HepG2 (cell line): ENCODE measurements around the gene ZMYND10. TPM values are rescaled to one million over a fixed set of nuclear protein-coding genes. Genes with fewer than 3 reads are reported as not detected.
A peak's percentile ranks its signal among the peaks of the same experiment; 100 is the strongest.

Source experiments
- DRAP1 ChIP-seq: IDR thresholded peaks from 2 replicates; pipeline ENCODE4 v1.6.1; 2016; ENCODE audit warnings: missing genetic modification reagents, missing compliant biosample characterization
- E2F5 ChIP-seq: sonication (generic); formaldehyde crosslinking; conservative IDR thresholded peaks from 2 replicates; pipeline ENCODE4 v1.4.0; 2020; ENCODE audit warnings: missing genetic modification reagents
- ETV6 ChIP-seq: sonication (generic); formaldehyde crosslinking; conservative IDR thresholded peaks from 2 replicates; pipeline ENCODE4 v1.4.0; 2020; ENCODE audit warnings: missing genetic modification reagents
- GMEB1 ChIP-seq: sonication (generic); formaldehyde crosslinking; IDR thresholded peaks from 2 replicates; pipeline ENCODE4 v1.5.1; 2020; ENCODE audit warnings: missing genetic modification reagents, mild to moderate bottlenecking, borderline replicate concordance
- NFIC ChIP-seq: IDR thresholded peaks from 2 replicates; pipeline ENCODE4 v1.6.1; 2012; ENCODE audit warnings: mild to moderate bottlenecking, low read length, inconsistent platforms
- NFYC ChIP-seq: IDR thresholded peaks from 2 replicates; pipeline ENCODE4 v1.6.1; 2016; ENCODE audit warnings: missing genetic modification reagents, missing compliant biosample characterization
- PHB2 ChIP-seq: fragments of 450-650 bp; IDR thresholded peaks from 2 replicates; pipeline ENCODE4 v1.6.1; 2018; ENCODE audit not compliant: partially characterized antibody
- PRDM15 ChIP-seq: sonication (generic); formaldehyde crosslinking; IDR thresholded peaks from 2 replicates; pipeline ENCODE4 v1.4.0; 2020; ENCODE audit warnings: missing genetic modification reagents
- SSRP1 ChIP-seq: IDR thresholded peaks from 2 replicates; pipeline ENCODE4 v1.6.1; 2016; ENCODE audit warnings: control low read depth
- SUZ12 ChIP-seq: fragments of 150-350 bp; IDR thresholded peaks from 2 replicates; pipeline ENCODE4 v1.6.1; 2014; ENCODE audit warnings: low read depth, low read length
- TFAP4 ChIP-seq: sonication (generic); IDR thresholded peaks from 2 replicates; pipeline ENCODE4 v1.6.1; 2016; ENCODE audit warnings: low read depth, borderline replicate concordance
- TMF1 ChIP-seq: sonication (generic); formaldehyde crosslinking; IDR thresholded peaks from 2 replicates; pipeline ENCODE4 v1.8.1; 2022; ENCODE audit warnings: low read depth, missing genetic modification reagents
- ZBTB26 ChIP-seq: IDR thresholded peaks from 2 replicates; pipeline ENCODE4 v1.6.1; 2016; ENCODE audit warnings: missing compliant biosample characterization, missing genetic modification reagents, borderline replicate concordance
- ZFY ChIP-seq: sonication (generic); formaldehyde crosslinking; IDR thresholded peaks from 2 replicates; pipeline ENCODE4 v1.4.0; 2020; ENCODE audit warnings: missing genetic modification reagents
- ZNF234 ChIP-seq: sonication (generic); formaldehyde crosslinking; conservative IDR thresholded peaks from 2 replicates; pipeline ENCODE4 v1.5.1; 2020; ENCODE audit warnings: mild to moderate bottlenecking, missing genetic modification reagents
- ZNF30 ChIP-seq: sonication (generic); formaldehyde crosslinking; IDR thresholded peaks from 2 replicates; pipeline ENCODE4 v1.5.0; 2020; ENCODE audit warnings: mild to moderate bottlenecking, missing genetic modification reagents
- ZNF33B ChIP-seq: sonication (generic); formaldehyde crosslinking; IDR thresholded peaks from 2 replicates; pipeline ENCODE4 v1.5.1; 2020; ENCODE audit warnings: mild to moderate bottlenecking, missing genetic modification reagents
- ZNF878 ChIP-seq: sonication (generic); formaldehyde crosslinking; IDR thresholded peaks from 2 replicates; pipeline ENCODE4 v1.8.1; 2023; ENCODE audit warnings: mild to moderate bottlenecking, missing genetic modification reagents, moderate library complexity
- polyA plus RNA-seq, 8 experiments: library from polyadenylated mRNA; depleted of rRNA in 3 of 8; stranded (reverse) in 7 of 8; unstranded in 1 of 8; fragments of >200 nt; fragmentation: Illumina TruSeq in 4 of 8; extraction: Trizol in 4 of 8; gene quantifications; 2 replicates each; pipeline versions ENCODE4 v1.2.1 to v1.2.3, GENCODE V29; 2011 to 2016; ENCODE audit warnings: low read depth in 4 of 8, missing spikeins in 1 of 8, mixed read lengths in 1 of 8; ENCODE audit not compliant: insufficient read depth in 1 of 8
- total RNA-seq, 5 experiments: library from RNA; depleted of rRNA; stranded (reverse); fragments of >200 nt; fragmentation: Illumina TruSeq; extraction: Trizol; gene quantifications; 2 replicates each; pipeline ENCODE4 v1.2.3, GENCODE V29; 2016; ENCODE audit warnings: low read depth in 1 of 5

ZMYND10 gene
- total and polyA plus RNA-seq, 2 of the 13 experiments (the other 11 are each of a cell fraction or from before 2014, with no cell fraction given) = 0.60 to 0.74 TPM

- TF ChIP-seq PRDM15 (no peak), TMF1 (0 out of 2 replicates have a peak, but pooled peaks have one; percentile 8), SUZ12 (no peak), ZBTB26 (peak; percentile 38), ZNF234 (no peak), DRAP1 (CRISPR knock-in tag) (no peak; the same call in 1 of the 2 replicates), ZNF30 (CRISPR knock-in tag) (no peak), ZNF33B (CRISPR knock-in tag) (no peak; the same call in 1 of the 2 replicates), ETV6 (CRISPR knock-in tag) (0 out of 2 replicates have a peak, but pooled peaks have one; percentile 22), GMEB1 (CRISPR knock-in tag) (peak; percentile 78), NFIC (no peak), PHB2 (no peak), TFAP4 (no peak), ZNF878 (CRISPR knock-in tag) (peak; percentile 81), NFYC (CRISPR knock-in tag) (no peak), SSRP1 (0 out of 2 replicates have a peak, but pooled peaks have one; percentile 52), ZFY (CRISPR knock-in tag) (peak; percentile 71; the same call in 1 of the 2 replicates), E2F5 (no peak; the same call in 1 of the 2 replicates)
These were observed 46.5 kb downstream of the ZMYND10 start, which contains the start of the genes HYAL3 and NAA80 (continued) for GRCh38 chr3:50298836-50299637.
